Muscle of back (tissue), 11 donors: ENCODE results near the gene TSFM. TPM values are rescaled to one million over a fixed set of nuclear protein-coding genes. Genes with fewer than 3 reads are reported as not detected.
"Not testable (repeated sequence)": the region's sequence is repeated elsewhere in the genome, so short reads cannot be mapped to it uniquely, and the experiment has no call there.

ENCODE experiments used
- DNase-seq, 3 donors: peaks; one replicate each; pipeline versions ENCODE4 v3.0.0 to v3.0.0-alpha.2; 2013
- polyA plus RNA-seq, 10 donors: library from polyadenylated mRNA; unstranded; fragments of 120-200 nt; gene quantifications; one replicate each; pipeline ENCODE4 v1.2.1, GENCODE V29; 2013; ENCODE audit not compliant: insufficient read length in 10 of 10

Gene TSFM
- polyA plus RNA-seq, 10 donors = 22.6 to 34.7 (median 30.6) TPM

DNA sequence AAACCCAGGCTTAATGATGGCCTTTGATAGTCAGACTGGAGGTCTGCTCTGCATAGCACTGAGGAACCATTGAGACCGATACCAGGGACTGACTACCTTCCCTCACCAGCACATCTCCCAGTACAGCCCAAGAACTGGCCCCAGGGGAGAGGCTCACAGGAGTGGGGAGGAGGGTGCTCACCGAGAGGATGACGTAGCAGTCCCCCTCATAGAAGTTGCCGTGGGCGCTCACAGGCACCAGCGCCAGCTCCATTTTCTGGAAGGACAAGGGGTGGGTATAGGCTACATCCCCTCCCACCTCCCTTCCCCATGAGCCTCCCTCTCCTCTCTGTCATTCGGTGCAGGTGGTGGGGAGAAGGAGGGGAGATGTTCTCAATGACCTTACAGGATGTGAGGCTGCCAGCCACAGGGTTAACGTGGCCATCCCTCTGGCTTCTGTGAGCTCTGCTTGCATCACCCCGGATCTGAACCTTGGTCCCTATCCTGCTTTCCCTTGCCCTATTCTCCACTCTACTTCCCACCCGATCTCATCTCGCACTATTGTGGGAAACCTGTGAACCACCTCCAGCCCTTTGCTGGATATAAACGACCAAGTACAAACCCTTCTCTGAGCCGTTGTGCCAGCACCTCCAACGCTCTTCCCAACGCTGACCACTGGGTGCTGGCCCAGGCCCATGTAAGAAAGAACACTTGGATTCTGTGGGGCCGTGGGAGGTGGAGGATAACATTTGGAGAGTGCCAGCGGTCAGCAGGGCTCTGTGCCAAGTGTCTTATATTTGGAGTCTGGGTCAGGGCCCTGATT is 31.6 kb downstream of the TSFM start:
- peak in 1 of 3 donors; percentile 19 for DNase-seq

DNA sequence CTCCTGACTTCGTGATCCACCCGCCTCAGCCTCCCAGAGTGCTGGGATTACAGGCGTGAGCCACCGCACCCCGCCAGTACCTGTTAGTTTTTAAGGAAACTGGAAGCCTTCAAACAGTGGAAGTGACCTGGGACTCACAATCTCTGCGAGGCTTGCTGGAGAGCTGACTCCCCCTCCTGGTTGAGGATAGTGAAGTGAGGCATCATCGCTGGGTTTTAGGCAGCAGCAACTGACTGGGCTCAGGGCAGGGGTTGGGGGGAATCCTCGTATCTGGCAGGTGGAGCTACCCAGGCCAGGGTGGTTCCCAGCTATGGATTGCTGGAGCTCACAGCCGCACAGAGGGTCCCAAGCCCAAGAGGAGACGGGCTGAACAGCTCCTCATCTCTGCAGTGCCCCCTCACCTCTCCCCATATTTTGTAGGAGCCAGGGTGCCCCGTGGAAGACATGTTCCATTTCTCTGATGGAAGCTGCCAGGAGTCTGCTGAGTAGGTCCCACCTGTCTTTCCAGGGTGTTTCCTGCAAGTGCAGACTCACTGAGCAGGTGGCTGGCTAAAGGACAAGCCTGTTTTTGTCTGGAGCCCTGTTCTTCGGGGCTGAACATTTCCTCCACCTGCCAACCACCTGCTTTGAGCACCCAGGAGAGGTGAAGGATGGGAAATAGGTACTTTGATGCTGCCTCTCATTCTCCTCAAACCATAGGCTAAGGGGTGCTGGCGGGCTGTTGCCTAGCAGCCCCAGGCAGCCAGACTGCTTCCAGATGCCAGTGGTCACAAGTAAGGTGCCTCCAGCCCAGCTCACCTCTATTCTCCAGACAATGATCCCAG is 32.8 kb downstream of the TSFM start:
- DNase-seq = peak in 1 of 3 donors; percentile 11

DNA sequence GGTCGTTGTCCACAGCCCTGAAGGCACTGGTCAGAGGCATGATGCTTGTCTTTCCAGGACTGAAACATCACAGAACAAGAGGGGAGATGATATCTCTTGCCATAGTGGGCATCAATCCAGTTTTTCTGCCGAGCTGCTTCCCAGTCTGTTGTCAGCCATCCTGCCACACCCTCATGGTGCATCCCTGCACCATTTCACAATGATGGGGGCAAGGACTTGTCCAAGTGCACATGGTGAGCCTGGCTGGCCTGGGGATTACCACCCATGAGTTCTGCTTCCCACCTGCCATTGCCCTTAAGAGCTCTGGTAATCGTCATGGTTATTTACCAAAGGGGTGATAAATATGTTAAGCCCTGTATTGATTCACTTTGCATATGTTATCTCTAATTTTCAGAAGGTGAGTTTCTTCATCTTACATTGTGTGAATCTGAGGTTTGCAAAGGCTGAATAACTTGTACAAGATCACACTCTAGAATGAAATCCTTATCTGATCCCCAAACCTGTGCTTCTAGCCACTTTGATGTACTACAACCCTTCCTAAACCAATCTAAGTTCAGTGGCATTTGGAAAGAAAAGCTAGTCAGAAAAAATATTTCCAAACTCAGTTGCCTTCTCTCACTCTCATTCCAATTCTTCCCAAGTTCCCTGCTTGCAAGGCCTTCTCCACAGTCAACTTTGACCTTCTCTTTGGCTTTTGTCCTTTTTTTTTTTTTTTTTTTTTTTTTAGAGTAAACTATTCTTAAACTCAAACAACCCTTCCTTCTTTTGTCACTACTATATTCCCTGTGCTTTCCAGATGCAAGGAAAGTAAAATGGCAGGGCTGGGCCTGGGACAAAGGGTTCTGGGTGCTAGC is 33.6 kb downstream of the TSFM start:
- DNase-seq = peak in 1 of 3 donors; percentile 3

DNA sequence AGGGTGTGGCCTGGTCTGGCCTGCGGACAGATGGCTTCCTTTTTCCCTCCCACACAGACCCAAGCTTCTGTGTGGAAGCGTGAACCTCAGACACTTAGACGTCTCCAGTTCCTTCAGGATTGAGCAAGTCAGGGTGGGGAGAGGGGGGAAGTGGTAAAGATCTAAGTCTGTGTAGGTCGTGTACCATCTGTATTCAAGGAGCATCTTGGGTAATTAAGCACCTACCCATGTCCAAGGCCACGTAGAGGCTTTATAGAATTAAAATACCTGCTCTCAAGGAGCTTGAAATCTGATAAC is 34.2 kb downstream of the TSFM start:
- DNase-seq = peak in 1 of 3 donors; percentile 29

DNA sequence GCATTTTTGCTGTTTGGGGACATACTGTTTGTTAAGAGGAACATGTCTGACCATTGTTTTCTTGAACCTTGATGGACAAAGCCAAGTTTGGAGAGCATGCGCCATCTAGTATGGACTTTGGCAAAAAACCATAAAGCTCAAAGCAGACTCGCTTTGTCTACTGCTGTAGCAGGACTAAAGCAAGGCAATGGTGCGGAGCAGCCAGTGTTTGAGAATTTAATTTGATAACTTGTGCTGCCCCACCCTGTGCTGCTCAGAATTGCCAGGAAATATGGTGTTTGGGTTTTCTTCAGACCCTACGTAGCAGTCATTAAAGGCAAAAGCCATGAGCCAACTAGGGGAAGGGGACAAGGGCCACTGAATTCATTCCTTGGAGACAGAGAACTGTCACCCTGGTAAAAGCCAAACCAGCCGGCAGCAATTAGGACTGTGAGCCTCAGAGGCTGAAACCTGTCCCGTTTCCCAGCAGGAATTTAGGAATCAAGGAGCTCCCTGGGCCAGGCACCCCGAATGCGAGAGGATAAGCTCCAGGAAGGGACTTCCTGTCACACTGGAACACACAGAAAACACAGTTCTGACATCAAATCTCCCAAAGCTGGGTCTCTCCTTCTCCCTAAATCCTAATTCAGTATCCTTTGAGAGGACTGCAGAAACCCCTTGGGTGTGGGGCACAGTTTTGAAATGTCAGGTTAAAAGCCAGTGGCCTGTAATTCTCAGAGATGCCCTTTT is 34.8 kb downstream of the TSFM start:
- peak in 1 of 3 donors; percentile 7 for DNase-seq

DNA sequence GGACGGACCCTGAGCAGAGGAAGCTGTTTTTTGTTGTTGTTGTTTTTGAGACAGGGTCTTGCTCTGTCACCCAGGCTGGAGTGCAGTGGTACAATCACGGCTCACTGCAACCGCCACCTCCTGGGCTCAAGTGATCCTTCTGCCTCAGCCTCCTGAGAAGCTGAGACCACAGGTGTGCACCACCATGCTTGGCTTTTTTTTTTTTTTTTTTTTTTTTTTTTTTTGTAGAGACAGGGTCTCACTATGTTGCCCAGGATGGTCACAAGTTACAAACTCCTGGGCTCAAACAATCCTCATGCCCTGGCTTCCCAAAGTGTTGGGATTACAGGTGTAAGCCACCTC is 35.4 kb downstream of the TSFM start:
- not testable (repeated sequence) for DNase-seq

DNA sequence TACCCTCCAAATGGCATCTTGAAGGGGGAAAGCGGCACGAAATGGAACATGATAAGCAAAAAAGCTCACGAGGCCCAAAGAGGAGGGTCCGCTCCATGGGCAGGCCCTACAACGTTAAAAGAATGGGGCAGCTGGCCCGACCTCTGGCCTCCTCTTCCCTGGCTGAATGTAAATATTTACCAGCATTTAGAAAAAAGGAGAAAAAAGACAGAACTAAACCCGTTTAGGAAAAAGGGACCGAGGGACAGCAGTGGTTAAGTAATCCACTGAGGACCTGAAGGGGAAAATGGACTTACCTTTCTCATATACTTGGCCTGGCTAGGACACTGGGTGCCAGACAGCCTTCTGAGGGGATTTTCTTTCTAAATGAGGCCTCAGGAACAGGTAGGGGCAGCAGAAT is 37.5 kb downstream of the TSFM start:
- not testable (repeated sequence) for DNase-seq

DNA sequence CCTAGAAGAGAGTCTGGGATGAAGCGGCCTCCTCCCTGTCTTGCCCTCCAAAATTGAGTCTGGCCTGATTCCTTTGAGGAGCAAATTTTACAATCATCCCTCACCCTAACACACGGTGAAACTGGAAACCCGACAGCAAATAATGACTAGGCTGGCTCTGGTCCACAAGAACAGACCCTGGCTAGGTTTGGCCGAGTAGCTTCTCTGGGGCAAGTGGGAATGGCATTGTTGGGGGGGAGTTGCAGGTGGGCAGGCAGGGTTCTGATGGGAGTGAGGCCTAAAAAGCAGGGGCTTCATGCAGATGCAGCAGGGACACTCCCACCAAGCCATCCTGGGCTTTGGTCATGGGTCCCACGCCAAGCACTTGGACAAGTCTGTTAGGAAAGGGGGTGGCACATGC is 38.4 kb downstream of the TSFM start:
- DNase-seq = peak in 1 of 3 donors; percentile 5

DNA sequence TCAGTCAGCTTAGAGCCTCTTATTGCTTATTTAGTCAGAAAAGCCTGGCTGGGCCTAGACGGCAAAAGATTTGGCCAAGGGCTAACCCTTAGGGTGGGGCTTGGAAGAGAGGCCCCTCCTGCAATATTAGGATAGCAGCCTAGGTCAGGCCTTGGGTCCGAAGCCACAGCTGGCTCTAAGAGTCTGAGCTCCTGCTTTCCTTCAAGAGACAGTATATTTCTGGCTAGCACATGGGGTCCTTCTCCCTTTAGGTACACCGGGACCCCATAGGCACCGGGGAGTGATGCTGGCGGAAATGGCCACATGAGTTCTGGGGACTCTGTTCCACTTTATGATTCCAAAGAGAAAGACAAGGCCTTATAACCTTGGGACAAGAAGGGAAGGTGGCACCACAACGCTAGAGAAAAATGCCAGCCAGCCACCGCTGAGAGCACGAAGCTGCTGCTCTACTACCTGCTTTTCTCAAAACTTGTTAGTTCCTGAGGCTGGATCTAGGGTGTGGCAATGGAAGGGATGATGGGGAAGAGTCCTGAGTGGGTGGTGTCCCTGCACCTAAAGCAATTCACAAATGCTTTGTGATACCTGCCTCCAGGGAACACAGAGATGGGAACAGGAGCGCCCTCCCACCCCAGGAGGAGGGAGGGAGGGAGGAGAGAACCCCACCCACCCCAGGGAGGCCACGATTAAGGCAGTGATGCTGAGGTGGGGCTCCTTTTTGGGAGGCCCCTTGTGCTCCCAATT is 39.1 kb downstream of the TSFM start:
- peak in 1 of 3 donors; percentile 15 for DNase-seq

DNA sequence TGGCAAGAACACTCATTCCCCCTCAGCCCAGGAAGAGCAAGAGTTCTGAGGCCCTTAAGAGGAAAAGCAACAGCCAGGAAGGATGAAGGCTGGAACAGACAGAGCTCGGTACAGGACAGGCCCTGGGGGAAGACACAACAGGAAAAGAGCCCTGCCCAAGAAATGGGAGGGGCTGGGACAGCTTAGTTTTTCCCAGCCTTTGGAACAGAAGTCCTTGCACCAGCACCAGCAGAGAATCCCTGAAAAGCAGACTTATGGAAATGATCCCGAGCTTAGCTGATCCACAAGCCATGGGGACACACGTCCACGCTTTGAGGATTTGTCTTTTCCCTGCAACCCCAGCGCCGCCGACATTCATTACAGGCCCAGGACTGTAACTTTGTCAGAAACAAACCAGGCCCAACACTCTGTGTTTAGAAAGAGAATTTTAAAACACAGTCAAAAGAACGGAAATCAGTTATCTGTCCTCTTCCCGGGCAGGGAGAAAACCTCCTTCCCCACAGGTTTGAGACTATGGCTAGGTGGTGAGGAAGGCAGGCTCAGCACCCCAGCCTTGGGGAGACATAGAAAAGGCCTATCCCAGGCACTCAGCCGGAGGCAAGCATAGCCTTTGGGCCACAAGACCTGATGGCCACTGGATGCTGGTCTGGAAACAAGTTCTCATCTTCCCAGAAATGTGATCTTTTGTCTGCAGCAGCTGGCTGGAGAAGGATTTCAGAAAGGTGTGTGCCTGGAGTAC is 40.0 kb downstream of the TSFM start:
- DNase-seq = no peak

DNA sequence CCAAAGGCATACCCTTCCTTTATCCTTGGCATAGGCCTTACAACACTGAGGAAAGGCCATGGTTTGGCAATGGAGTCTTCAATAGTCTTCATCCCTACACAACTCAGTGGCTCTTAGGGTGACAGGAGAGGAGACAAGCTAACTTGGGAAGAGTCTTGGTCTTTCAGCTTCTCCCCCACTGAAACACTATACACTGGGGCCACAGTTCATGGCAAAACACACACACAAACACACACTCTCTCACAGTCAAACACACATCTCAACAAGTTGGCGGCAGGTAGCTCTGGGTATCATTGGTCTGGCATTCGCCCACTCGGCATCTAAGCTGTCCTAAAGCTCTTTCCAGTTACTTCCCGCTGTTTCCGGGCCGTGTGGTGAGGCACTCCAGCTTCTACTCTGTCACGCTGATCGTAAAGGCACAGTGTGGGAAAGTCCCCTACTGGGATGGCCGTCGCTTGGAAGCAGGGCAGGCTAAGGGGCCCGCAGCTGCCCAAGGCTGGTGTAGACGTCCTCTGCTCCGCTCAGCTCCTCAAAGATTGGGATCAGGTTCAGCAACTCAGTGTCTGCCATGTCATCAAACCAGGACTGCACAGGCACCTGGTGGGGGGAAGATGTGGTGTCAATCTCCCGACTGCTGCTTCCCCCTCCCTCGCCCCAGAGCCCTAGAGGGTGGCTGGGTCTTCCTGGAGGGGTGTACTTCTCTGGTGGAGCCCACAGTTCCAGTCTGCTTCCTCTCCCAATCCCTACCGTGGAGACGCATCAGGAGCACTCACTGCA is 40.7 kb downstream of the TSFM start:
- peak in 1 of 3 donors; percentile 5 for DNase-seq

DNA sequence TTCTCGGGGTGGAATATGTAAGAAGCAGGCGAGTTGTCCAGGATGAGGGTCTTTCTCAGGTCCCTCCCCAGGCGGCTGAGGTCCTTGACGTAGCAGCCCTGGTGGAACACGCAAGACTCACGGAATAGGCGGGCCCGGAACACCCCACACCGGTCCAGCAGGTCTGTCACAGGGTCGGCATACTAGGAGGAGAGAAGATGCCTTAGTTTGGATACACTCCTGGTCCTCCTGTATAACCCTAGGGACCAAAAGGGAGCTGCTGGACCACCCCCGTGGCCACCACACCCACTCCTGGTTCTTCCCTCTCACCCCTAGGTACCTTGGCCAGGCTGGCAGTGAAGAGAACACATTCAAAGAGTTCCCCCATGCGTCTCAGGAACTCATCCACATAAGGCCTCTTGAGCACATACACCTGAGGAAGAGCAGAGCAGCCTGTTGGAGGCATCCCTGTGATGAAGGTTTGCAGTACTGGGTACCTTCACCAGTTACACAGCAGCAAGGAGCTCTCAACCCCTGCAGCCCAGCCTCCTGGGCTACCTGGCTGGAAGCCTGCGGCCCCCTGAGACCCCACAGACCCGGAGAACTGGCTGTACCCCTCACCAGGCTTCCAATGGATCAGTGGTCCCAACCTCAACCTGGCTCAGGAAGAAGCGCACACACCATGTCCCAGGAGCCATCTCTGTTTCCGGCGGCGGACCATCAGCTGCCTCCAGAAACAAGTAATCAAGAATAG is 41.5 kb downstream of the TSFM start:
- DNase-seq = no peak

DNA sequence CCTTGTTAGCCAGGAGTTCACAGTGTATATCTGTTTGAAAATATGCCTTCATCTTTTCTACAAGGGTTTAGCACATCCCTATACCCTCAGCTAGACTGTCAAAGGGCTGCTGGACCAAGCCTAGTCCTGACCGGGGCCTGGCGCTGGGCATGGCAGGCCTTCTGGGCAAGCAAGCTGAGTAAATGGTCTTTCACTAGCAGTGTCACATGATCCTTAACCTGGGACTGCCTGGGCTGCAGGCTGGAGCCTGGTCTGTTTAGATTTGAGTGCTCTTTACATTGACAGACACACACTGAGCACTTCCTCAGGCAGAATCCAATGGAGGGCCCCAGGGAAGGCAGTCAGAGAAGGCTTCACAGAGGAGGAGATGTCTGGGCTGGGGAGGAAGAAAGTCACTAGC is 42.9 kb downstream of the TSFM start:
- no peak for DNase-seq

DNA sequence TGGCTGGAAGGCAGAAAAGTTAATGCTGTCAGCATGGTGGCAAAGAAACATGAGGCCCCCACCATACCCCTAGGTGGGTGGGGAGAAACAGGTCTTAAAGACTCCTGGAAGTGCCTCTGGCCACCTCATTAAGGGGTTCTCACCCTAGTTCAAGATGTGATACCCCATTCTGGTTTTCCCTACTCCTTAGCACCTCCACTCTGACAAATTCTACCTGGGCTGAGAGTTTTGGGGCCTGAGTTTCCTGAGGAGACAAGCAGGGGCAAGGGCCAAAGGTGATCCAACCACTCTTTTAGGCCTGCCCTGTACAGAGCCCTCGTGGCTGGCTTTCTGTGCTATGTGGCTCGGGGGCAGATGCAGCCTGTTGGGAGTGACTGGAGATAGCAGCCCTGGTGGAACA is 43.8 kb downstream of the TSFM start:
- no peak for DNase-seq

DNA sequence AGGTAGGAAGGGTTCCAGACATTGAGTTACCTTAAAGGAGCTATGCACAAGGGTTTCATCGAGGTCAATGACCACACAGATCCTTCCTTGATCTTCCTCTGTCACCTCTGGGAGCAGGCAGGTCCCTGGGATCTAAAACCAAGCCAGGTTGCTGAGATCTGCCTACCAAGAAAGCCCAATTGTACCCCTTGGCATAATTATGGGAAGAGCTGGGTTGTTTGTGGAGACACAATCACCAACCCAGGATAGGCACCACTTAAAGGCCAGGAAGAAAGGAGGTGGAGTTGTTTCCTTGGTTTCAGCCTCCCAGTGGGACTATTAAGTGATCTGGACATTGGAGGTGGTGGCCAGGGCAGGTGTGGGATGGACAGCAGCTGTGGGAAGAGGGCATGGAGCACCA is 44.4 kb downstream of the TSFM start:
- no peak for DNase-seq

DNA sequence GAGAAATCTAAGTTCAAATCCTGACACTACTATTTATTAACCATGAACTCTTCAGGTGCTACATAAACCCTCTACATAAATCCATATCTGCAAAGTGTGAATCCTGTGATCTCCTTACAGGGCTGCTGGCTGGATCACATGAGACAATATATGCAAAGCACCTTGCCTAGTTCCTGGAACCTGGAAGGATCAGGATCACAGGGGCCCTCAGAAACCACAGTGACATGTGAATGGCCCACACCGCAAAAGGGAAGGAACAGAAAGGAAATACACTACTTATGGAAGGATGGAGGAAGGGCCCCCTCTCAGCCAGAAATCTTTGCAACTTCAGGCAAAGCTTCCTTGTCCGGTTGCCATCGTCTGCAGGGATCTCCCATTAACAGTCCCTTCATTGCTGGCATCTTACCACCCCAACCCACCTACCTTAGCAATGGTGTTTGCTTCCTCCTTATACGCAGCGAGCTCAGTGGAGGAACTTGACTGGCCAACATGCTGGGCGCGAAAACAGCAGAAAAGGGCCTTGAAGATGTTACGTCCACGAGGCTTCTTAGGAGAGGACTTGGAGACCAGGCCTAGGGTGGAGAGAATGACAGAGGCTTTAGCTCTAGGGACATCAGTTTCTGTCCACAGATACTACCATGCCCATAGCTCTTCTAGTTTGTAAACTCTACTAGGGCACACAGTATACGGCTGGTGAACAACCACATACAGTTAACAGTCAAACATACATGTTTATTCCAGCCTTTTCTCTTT is 46.6 kb downstream of the TSFM start:
- no peak for DNase-seq

DNA sequence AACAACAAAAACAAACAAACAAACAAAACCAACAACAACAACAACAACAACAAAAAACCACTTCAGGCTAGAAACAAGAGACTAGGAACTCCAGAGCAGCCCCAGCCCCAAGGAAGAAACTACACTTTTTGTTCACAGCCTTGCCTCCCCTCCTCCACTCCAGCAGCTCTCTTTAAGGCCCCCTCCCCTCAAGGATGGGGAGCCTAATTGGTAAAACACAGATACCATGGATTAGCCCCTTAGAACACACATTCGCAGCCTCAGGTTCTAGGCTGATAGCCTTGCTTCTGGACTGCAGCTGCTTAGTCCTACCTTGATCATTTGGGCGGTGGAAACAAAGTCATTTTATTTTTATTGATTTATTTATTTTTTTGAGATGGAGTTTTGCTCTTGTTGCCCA is 47.8 kb downstream of the TSFM start:
- DNase-seq = no peak

DNA sequence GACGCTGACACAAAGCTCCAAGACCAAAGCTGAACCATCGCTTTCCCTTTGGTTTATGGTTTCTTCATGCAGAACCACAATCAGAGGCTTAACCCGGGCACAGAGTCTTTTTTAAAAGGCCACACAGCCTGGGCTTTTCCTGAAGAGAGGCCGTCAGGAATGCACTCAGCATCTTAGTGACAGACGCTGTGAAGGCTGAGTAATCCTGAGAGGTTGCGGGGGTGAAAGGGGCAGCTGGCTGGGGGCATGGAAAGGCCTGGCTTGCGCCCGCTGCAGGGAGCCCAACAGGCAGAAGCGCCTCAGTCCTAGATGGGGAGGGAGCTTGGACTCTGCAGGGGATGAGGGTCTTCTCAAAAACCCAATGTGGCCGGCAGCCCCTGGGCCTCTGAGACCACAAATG is 50.4 kb downstream of the TSFM start:
- DNase-seq = no peak
